Effector memory CD4-positive, alpha-beta T cell (primary cell): ENCODE results near the gene PLEKHJ1.

Experiments
- DNase-seq, 3 donors: peaks; one replicate each; pipeline ENCODE4 v3.0.0-alpha.2; 2020
- H3K27ac ChIP-seq: 2 replicates; pipeline ENCODE4 v1.7.0; 2013; ENCODE audit warnings: mild to moderate bottlenecking, low read length, moderate library complexity; ENCODE audit not compliant: insufficient read depth, poor library complexity, severe bottlenecking
- H3K27me3 ChIP-seq: replicated peaks from 2 replicates; pipeline ENCODE4 v1.7.0; 2013; ENCODE audit warnings: mild to moderate bottlenecking, low read length; ENCODE audit not compliant: insufficient read depth, control insufficient read depth, poor library complexity, severe bottlenecking
- H3K36me3 ChIP-seq: 2 replicates; pipeline ENCODE4 v1.7.0; 2013; ENCODE audit warnings: mild to moderate bottlenecking, low read length, moderate library complexity; ENCODE audit not compliant: control insufficient read depth, insufficient read depth
- H3K4me1 ChIP-seq: 2 replicates; pipeline ENCODE4 v1.7.0; 2013; ENCODE audit warnings: low read length, mild to moderate bottlenecking; ENCODE audit not compliant: control insufficient read depth, insufficient read depth, poor library complexity, severe bottlenecking
- H3K4me3 ChIP-seq: 2 replicates; pipeline ENCODE4 v1.7.0; 2013; ENCODE audit warnings: low read length, low read depth, mild to moderate bottlenecking; ENCODE audit not compliant: insufficient read depth, poor library complexity, severe bottlenecking
- H3K9me3 ChIP-seq: 2 replicates; pipeline ENCODE4 v1.7.0; 2013; ENCODE audit warnings: mild to moderate bottlenecking, low read length, moderate library complexity; ENCODE audit not compliant: control insufficient read depth

Gene PLEKHJ1

GRCh38 chr19:2233601-2234280 is 2.4 kb downstream of the PLEKHJ1 start:
- H3K27me3 ChIP-seq: no peaks in the 10 kb centered on the region
- H3K9me3 ChIP-seq: no peaks in the 10 kb centered on the region
- peaks cover 33% of the 10 kb centered on the region for H3K4me1 ChIP-seq
- DNase-seq: no peak
- peaks cover 39% of the 10 kb centered on the region for H3K36me3 ChIP-seq
- no peak overlapping the region for H3K27ac ChIP-seq
- H3K4me3 ChIP-seq: no peak overlapping the region

GRCh38 chr19:2232286-2233151 is 3.6 kb downstream of the PLEKHJ1 start:
- Histone ChIP-seq H3K4me1 (peaks cover 22% of the 10 kb centered on the region), H3K27me3 (no peaks in the 10 kb centered on the region), H3K4me3 (no peak overlapping the region), H3K9me3 (no peaks in the 10 kb centered on the region), H3K36me3 (peaks cover 47% of the 10 kb centered on the region), H3K27ac (no peak overlapping the region)
- DNase-seq: no peak

- H3K4me3 ChIP-seq: no peak overlapping the region
- no peak for DNase-seq
- no peaks in the 10 kb centered on the region for H3K9me3 ChIP-seq
- peaks cover 16% of the 10 kb centered on the region for H3K4me1 ChIP-seq
- no peaks in the 10 kb centered on the region for H3K27me3 ChIP-seq
- no peak overlapping the region for H3K27ac ChIP-seq
- peaks cover 47% of the 10 kb centered on the region for H3K36me3 ChIP-seq
Measured at GRCh38 chr19:2231621-2232221, 4.4 kb downstream of the PLEKHJ1 start.

- no peak overlapping the region for H3K4me3 ChIP-seq
- no peaks in the 10 kb centered on the region for H3K9me3 ChIP-seq
- H3K4me1 ChIP-seq: peaks cover 16% of the 10 kb centered on the region
- no peak overlapping the region for H3K27ac ChIP-seq
- DNase-seq: no peak
- H3K36me3 ChIP-seq: peaks cover 53% of the 10 kb centered on the region
- H3K27me3 ChIP-seq: no peaks in the 10 kb centered on the region
Measured at GRCh38 chr19:2230807-2231533, 5.2 kb downstream of the PLEKHJ1 start.

- peaks cover 12% of the 10 kb centered on the region for H3K4me1 ChIP-seq
- H3K36me3 ChIP-seq: peaks cover 61% of the 10 kb centered on the region
- no peak overlapping the region for H3K4me3 ChIP-seq
- no peaks in the 10 kb centered on the region for H3K9me3 ChIP-seq
- H3K27ac ChIP-seq: no peak overlapping the region
- H3K27me3 ChIP-seq: no peaks in the 10 kb centered on the region
- DNase-seq: no peak
Measured at GRCh38 chr19:2230033-2230531, 6.0 kb downstream of the PLEKHJ1 start.

GRCh38 chr19:2229103-2230032 is 6.8 kb downstream of the PLEKHJ1 start:
- Histone ChIP-seq H3K9me3 (no peaks in the 10 kb centered on the region), H3K27ac (no peak overlapping the region), H3K4me1 (peaks cover 8% of the 10 kb centered on the region), H3K27me3 (no peaks in the 10 kb centered on the region), H3K4me3 (no peak overlapping the region), H3K36me3 (peaks cover 65% of the 10 kb centered on the region)
- no peak for DNase-seq

GRCh38 chr19:2228157-2229030 is 7.7 kb downstream of the PLEKHJ1 start:
- Histone ChIP-seq H3K9me3 (no peaks in the 10 kb centered on the region), H3K27ac (no peak overlapping the region), H3K4me3 (no peak overlapping the region), H3K27me3 (no peaks in the 10 kb centered on the region), H3K36me3 (peaks cover 63% of the 10 kb centered on the region), H3K4me1 (no peaks in the 10 kb centered on the region)
- DNase-seq: no peak

- peaks cover 56% of the 10 kb centered on the region for H3K36me3 ChIP-seq
- no peak for DNase-seq
Measured at GRCh38 chr19:2227415-2228156, 8.5 kb downstream of the PLEKHJ1 start.

More at GRCh38 chr19:2227415-2228156, 8.5 kb downstream of the PLEKHJ1 start:
- H3K4me3 ChIP-seq: no peak overlapping the region
- H3K4me1 ChIP-seq: no peaks in the 10 kb centered on the region
- no peak overlapping the region for H3K27ac ChIP-seq
- H3K9me3 ChIP-seq: no peaks in the 10 kb centered on the region
- no peaks in the 10 kb centered on the region for H3K27me3 ChIP-seq
